Stimulated activated CD8-positive, alpha-beta memory T cell treated with anti-CD3 and anti-CD28 coated beads, Interleukin-7, amount 100 ng/mL, for 24 hours (primary cell): Measurements from ENCODE around the gene PLEKHA5.
"Not testable (repeated sequence)": the region's sequence is repeated elsewhere in the genome, so short reads cannot be mapped to it uniquely, and the experiment has no call there.

Experiments used
- DNase-seq: peaks from one replicate; pipeline ENCODE4 v3.0.0-alpha.2; 2020; ENCODE audit warnings: low read depth

PLEKHA5 gene

DNA sequence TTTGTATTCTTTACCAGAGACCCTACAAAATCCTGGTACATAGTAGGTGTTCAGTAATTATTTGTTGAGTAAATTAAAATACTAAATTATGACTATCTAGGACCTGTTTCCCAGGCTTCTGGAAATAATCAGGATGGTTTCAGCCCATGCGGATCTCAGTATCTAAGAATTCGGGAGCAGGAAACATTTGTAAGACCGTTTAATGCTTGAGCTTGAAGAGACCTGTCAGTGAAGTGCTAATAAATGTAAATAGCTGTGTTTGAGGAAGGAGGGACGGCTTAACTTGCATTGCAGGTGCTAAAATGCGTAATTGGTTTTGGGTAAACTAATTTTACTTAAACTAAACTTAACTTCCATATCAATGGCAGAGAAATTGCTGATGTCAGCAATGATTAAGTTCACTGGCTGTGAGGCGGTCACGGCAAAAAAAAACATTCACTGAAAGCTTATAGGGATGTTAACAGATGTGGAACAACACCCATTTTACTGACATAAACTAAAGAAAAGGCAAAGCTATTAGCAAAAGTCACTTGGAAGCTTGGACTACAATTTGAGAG, 281.2 kb downstream of the PLEKHA5 start:
- DNase-seq = no peak

DNA sequence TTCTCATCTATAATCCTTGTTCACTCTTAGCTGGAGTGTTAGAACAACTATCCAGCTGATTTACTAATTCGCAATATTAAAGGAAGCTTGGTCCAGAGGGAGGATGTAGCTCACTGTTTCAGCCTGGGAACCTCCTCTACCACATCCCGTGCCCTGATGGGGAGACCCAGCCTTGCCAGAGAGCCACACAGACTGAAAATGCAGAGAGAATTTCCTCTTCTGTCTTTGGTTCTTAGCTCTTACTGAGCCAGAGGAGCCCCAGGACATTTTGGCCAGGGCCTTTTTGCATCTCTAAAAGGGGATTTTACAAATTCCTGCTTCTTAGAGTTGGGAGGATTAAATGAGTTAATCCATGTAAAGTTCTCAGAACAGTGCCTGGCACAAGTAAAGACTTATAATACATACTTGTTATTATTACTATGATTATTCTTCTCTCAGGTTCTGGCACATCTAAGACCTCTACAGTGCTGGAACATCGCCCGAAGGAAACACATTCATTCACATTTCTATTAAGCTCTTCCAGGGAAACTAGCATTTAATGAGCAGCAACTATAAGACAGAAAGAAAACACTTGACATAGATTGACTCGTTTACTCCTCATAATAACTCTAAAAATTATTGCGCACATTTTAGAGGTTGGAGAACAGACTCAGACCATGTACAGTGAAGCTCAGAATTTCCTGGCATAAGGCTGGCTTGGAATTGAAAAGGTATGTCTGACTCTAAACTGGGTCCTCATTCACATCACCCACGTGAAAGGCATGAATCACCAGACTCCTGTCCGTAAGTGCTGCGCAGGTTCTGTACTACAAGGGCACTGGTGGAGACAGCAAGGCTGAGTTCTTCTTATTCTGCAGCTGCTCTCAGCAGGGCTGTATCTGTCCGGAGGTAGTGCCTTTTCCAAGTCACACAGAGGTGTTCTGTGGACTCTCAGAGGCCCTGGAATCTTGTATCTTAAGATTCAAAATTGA, 282.0 kb downstream of the PLEKHA5 start:
- no peak for DNase-seq

DNA sequence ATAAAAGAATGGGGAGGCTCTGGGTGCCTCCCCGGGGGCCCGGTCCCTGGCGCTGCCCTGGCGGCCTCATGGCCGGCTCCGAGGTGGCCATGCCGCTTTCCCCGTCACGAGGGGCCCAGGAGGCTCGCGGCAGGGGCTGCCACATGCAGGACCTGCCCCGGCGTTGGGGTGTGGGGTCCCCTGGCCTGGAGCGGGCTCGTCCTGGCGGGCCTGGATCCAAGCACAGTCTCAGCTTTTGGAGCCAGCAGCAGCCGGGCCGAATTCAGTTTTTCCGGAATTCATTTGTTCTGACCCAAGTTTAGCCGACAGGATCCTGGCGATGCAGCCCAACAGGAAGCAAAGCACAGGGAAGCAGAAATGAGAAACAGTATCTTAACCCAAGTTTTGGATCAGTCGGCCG, 283.3 kb downstream of the PLEKHA5 start:
- DNase-seq = no peak

DNA sequence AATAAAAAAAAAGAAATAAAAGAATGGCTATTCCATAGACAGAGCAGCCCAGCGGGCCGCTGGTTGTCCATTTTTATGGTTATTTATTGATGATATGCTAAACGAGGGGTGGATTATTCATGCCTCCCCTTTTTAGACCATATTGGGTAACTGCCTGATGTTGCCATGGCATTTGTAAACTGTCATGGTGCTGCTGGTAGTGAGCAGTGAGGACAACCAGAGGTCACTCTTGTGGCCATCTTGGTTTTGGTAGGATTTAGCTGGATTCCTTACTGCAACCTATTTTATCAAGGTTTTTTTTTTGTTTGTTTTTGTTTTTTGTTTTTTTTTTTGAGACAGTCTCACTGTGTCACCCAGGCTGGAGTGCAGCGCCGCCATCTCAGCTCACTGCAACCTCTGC, 284.0 kb downstream of the PLEKHA5 start:
- not testable (repeated sequence) for DNase-seq

DNA sequence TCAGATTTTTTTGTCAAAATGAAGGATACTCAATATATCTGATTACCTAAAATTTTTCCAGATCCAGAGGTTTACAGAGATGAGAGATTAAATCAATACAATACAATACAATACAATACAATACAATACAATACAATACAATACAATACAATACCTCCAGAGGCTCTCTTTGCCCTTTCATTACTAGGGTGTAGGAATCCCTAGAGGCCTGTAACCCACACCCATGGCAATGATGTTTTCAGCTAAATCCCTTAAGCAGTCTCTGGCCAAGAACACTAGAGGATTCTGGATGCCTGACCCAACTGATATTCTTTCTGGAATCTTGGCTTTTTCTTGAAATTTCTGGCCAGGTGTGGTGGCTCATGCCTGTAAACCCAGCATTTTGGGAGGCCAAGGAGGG, 286.0 kb downstream of the PLEKHA5 start:
- DNase-seq = no peak

DNA sequence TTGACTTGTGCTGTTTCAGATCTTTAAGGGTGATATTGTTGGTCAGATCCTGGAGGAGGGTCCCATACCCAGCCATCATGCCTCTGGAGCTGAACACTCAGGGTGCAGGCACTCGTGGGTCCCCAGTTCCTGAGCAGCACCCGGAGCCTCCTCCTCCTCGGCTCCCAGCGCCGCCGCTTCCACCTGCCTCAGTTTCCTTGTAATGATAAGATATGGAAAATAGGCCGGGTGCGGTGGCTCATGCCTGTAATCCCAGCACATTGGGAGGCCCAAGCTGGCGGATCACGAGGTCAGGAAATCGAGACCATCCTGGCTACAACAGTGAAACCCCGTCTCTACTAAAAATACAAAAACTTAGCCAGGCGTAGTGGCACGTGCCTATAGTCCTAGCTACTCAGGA, 289.6 kb downstream of the PLEKHA5 start:
- DNase-seq = no peak

DNA sequence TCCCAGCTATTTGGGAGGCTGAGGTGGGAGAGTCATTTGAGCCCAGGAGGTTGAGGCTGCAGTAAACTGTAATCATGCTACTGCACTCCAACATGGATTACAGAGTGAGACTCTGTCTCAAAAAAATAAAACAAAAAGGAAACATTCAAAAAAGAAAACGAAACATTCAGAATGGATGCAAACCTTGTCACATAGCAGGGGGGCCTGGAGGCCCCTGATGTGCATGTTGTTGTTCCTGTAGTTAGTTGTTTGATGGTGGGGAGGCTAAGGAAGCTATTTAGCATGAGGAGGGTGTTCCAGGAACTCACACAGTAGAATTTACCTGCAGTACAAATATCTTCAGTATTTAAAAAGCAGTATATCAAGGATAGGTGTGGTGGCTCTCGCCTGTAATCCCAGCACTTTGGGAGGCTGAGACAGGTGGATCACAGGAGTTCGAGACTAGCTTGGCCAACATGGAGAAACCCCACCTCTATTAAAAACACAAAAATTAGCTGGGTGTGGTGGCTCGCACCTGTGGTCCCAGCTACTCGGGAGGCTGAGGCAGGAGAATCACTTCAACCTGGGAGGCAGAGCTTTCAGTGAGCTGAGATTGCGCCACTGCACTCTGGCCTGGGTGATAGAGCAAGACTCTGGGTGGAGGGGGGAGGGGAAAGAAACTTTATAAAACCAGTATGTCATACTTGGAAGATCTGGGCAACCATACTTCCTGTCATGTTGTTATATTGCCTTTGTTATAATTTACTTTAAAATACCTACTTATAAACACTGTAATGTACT, 292.2 kb downstream of the PLEKHA5 start:
- DNase-seq = no peak

DNA sequence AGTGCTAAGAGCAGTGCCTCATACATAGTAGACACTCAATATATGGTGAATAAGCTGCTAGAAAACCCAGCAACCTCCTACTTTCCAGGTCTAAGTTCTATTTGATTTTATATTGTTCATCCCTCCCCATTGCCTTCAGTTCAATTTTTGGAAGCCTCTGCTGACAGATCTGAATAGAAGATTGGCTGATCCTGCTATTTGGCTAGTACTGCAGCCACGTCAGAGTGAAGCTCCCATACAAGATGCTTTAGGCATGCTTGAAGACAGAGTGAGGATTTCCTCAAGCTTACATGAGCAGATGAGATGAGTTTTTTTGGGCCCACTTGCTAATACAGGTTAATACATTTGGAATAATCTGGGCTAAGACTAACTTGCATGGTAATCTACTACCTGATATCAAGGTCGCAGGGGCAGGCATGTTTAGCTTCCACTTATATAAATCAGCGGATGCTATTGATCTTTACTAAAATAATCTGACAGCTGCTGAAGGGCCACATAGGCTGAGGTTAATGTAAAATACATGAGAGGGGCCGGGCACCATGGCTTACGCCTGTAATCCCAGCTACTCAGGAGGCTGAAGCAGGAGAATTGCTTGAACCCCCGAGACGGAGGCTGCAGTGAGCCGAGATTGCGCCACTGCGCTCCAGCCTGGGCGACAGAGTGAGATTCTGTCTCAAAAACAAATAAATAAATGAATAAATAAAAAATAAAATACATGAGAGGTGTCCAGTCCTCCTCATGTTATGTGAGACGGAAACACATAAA, 293.8 kb downstream of the PLEKHA5 start:
- DNase-seq = no peak
